Measurements from ENCODE around the gene AQP5.

The AQP5 gene
- total RNA-seq, result 0 reads per million in 2 donors

GRCh38 chr12:49961111-49961922, at the start of gene AQP5:
Gene AQP5 (plus strand): TSS chr12:49961872. CDS start chr12:49962018, 146 bp downstream.
- DNase-seq, result no peak

- DNase-seq, result no peak
Observed at GRCh38 chr12:49912345-49913255, 49.1 kb upstream of the AQP5 start.

DNA sequence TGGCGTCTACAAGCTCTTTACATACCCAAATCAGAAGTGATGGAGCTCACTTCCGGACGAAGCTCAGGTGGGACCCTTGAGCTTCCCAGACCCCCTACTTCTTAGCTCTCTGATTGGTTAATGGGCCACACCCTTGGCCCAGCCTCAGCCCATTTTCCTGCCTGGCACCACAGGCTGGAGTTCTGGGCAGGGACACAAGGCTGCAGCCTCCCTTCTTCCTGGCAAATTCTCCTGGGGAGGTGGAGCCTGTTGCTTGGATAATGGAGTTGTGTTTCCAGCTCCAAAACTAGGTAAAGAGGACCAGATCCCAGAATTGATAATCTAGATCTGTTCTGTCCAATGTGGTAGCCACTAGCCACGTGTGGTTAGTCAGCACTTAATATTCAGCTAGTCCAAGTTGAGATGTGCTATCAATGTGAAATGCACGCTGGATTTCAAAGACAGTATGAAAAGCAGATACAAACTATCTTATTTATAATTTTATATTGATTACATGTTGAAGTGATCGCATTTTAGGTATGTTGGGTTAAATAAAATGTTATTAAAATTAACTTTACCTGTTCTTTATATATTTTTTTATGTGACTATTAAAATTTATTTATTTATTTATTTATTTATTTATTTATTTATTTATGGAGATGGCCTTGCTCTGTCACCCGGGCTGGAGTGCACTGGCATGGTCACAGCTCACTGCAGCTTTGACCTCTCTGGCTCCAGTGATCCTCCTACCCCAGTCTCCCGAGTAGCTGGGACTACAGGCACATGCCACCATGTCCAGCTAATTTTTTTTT, 45.3 kb upstream of the AQP5 start:
- no peak for DNase-seq

GRCh38 chr12:49917166-49917787, 44.4 kb upstream of the AQP5 start:
- DNase-seq, result no peak

DNA sequence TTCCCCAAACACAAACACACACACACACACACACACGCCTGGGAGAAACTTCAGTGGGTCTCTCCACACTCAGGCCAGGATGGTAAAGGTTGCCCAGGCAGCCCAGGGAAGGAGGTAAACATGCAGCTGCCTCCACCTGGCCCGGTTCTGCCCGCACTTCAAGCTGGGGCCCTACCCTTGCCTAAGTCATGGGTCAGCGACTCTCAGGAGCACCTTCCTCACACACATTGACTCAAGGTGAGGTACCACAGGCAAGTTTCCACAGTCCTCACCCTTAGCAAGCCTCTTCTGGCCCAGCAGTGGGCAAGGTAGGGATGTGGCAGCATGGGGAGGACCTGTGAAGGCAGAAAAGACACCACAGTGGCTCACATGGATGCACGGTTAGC, 43.9 kb upstream of the AQP5 start:
- no peak for DNase-seq

DNA sequence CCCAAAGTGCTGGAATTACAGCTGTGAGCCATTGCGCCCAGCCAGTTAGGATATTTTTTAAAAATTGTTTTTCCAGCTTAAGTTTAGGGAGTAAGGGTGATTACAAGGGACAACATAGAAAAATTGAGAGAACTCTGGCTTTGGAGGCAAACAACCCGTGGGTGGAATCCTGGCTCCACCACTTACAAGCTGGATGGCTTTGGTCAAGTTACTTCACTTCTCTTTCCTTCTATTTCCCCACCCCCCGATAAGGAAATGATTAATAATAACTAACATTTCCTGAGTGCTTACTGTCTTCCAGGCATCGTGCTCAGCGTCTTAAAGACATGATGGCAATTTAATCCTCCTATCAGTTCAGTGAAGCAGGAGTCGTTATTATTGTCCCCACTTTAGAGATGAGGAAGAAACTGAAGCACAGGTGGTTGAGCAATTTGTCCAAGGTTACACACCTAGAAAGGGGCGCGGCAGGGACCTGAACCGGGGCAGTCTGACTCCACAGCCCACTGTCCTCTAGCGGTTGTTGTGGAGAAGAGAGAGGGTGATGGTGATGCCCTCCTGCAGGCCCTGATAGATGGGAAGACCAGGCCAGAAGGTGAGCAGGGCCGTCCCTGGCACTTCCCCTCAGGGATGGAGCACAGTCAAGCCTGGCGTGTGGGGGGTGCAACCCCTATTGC, 41.3 kb upstream of the AQP5 start:
- DNase-seq, result no peak

GRCh38 chr12:49920915-49921286, 40.8 kb upstream of the AQP5 start:
- no peak for DNase-seq

GRCh38 chr12:49921299-49921698, 40.4 kb upstream of the AQP5 start:
- no peak for DNase-seq

DNA sequence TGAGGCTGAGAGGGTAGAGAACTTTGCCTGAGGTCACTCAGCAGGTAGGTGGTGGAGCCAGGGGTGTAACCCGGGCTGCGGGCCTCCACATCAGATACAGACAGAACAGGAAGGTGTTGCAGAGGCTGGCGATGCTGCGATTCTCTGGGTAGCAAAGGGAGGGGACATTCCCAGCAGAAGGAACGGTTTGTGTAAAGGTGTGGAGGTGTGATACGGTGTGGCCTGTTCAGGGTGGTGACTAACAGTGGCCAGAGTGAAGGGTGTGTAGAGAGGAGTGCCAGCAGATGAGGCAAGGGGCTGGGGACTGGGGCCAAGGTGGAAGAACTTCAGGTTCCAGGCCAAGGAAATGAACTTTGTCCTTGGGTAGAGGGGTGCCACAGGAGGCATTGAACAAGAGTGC, 39.7 kb upstream of the AQP5 start:
- DNase-seq, result no peak

GRCh38 chr12:49922349-49923034, 39.2 kb upstream of the AQP5 start:
- DNase-seq, result no peak

DNA sequence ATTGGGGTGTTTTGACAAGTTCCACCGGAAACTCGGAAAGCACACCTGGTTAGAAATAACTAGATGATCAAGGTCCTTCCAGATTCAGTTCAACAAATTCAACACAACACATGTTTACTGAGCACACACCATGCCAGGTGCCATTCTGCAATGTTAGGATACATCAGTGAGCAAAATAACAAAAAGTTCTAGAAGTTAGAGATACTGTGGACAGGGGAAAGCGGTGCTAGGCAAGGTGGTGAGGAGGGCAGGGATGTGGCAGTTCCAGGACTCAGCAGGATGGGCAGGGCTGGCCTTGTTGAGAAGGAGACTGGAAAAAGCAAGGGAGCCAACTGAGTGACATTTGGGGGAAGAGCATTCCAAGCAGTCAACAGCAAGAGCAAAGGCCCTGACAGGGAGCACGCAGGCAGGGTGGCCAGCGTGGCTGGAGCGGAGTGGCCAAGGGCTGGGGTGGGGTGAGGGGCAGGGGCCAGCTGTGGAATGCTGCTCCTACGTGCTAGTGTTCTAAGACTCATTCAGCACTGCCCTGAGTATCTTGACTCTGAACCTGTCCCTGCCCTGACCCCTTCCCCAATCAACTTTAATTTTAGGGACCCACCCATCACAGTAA, 38.5 kb upstream of the AQP5 start:
- no peak for DNase-seq

DNA sequence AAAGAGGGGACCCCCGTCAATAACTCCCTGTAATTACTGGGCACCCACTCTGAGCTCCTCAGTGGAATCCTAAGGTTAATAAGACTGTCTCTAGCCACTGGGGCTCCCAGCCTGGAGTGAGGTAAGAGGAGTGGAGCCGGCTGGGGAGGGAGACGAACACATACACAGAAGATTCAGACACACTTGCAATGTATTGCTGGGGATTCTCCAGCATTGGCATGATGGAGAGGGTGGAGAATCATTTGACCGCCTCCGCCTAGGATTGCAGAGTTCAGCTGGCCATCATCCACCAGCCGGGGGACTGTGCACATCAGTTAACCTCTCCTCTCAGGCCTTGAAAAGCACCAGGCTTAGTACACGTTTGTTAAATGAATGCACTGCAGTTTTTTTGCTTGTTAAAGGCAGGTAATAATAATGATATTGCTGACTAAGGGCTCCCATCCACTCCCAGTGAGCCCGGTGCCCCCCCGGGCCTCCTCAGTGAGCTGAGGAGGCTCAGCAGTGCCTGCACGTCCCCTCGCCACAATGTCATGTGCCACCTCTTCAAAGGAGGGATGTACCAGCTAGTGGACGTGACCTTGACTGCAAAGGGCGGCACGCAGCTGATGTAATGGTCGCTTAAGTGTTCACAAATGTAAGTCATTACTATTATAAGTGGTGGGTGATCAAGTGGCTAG, 37.7 kb upstream of the AQP5 start:
- no peak for DNase-seq

DNA sequence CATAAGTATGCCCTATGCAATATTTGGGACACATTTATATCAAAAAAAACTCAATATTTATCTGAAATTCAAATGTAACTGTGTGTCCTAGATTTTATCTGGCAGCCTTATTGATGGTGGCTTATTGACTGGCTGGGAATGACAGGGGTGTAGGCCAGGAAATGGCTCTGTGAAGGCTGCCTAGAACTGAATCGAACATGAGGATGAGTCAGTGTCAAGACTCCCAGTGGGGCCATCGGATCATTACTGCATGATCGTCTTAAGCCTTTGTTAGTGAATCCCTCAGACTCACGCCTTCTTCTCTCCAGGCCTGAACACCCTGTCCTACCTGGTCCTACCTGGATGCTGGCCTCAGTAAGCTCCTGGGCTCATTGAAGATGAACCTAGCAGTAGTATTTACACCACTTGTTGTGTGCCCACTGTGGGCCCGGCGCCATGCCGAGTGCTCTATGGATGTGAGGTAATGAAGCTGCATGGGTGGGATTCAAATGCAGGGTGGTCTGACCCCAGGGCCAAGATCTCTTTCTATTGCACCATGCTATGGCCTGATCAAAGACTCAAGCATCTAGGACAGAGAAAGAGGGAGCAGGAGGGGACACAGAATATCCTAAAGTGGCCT, 36.9 kb upstream of the AQP5 start:
- no peak for DNase-seq

DNA sequence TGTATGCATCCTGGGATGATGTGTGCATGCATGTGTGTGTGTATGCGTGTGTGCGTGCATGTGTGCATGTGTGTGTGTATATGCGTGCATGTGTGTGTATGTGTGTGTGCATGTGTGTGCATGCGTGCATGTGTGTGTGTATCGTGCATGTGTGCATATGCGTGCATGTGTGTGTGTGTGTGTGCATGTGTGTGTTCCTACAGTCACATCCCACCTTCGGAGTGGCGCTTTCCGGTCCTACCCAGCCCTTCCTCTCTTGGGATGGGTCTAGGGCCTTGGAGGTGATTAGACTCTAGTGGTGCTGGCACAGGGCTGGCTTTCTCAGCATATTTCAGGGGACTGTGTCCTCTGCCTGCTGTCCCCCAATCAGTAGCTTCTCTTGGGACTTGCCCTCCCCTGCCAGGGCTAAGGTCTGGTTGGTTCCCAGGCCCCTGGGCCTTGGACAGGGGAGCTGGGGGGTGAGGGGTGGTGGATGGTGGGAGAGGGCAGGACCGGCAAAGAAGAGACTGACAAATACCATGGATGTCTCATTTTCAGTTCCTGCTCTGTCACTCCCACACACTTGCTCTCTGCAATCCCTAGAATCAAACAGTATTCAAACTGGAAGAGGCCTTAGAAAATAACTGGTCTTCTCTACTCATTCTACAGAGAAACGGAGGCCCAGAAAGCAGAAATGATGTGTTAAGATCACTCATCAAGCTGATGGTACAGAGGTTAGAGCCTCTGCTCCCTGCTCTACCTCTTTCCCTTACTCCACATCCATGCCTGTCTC, 36.1 kb upstream of the AQP5 start:
- no peak for DNase-seq

GRCh38 chr12:49928471-49928870, 33.2 kb upstream of the AQP5 start:
- DNase-seq, result no peak

- DNase-seq, result no peak
Observed at GRCh38 chr12:49929581-49929980, 32.1 kb upstream of the AQP5 start.

- DNase-seq, result no peak
Observed at GRCh38 chr12:49930515-49931288, 31.0 kb upstream of the AQP5 start.

DNA sequence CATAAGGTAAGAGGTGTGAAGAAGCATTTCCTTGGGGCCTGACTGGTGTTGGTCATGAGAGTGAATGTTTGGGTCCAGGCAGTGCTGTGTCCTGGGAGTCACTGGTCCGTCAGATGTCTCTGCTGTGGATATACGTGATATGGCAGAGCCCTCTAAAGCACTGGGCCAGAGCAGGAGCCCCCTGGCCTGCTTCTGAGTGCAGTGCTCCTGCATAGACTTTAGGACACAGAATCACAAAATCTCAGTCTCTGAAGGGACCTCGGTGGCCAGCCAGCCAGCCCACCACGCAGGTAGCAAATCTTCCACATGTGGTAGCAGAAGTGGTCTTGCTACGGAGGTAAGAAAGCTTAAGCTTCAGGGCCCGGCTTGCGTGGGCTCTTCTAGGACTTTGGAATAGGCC, 29.6 kb upstream of the AQP5 start:
- no peak for DNase-seq
